Measurements from ENCODE around the gene OR10T2.

DNA sequence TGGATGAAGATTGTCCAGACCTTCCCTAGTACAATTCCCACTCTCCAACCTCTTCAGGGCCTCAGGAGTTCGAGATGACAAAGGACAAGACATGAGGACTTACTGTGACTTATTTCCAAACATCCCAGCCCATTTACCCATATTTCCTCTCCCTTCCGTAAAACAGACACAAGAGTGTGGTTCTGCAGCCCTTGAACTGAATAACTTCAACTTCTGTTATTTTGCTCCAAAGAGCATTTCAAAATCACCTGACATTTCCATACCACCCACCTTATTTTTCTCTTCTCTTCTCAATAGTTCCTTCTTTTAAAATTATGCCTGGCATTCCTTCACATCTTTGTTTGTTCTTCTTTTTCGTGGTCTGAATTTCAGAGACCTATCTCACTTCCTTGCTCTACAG, 35.5 kb upstream of the OR10T2 start:
- TF ChIP-seq POLR2A (IDR thresholded peaks at IDR 0.05): no peak
- no peak for TF ChIP-seq CTCF (IDR thresholded peaks at IDR 0.05)
